Endothelial cell of umbilical vein (primary cell): Measurements from ENCODE around the gene ADGRG4. TPM values are rescaled to one million over a fixed set of nuclear protein-coding genes. Genes with fewer than 3 reads are reported as not detected.

Experiments
- BruUV-seq: library from RNA; stranded (reverse); fragments of 400-500 nt; replicated peaks from 2 replicates; lab custom pipeline; 2021; lab: Mats Ljungman, UMichigan
- CTCF ChIA-PET: fragments of 300-600, 350-600 bp; sonication (Branson Sonifier 250); formaldehyde crosslinking; loops from one replicate; lab custom pipeline; 2021; ENCODE audit warnings: antibody characterized with exemption, inconsistent platforms; lab: Charles Lee
- POLR2A ChIA-PET: fragments of 300-600, 350-600 bp; sonication (Branson Sonifier 250); formaldehyde crosslinking; loops from one replicate; lab custom pipeline; 2021; ENCODE audit warnings: antibody characterized with exemption, inconsistent platforms; lab: Charles Lee
- DNase-seq: peaks from one replicate; pipeline ENCODE4 v3.0.0-alpha.2; 2011; ENCODE audit warnings: low read depth, low spot score
- FAIRE-seq: peaks from 2 replicates; lab custom pipeline; 2011; peaks lifted over from hg19 to GRCh38; lab: Jason Lieb, UNC
- H2AFZ ChIP-seq: 2 replicates; pipeline ENCODE4 v1.6.0; 2012; ENCODE audit warnings: low read depth, low read length, control low read depth, inconsistent platforms
- H3K27ac ChIP-seq: 2 replicates; pipeline ENCODE4 v1.5.1; 2011; ENCODE audit warnings: low read depth, mild to moderate bottlenecking, control low read depth, low read length, moderate library complexity; ENCODE audit not compliant: insufficient read depth
- H3K27me3 ChIP-seq, 2 experiments: 2 replicates each; pipeline versions ENCODE4 v1.6.0 to v1.6.1; 2011; ENCODE audit warnings: low read length in 2 of 2, mixed read lengths in 1 of 2; ENCODE audit not compliant: control insufficient read depth in 2 of 2, insufficient read depth in 2 of 2
- H3K36me3 ChIP-seq, 2 experiments: 2 replicates in 1 of 2; 3 replicates in 1 of 2; pipeline ENCODE4 v1.5.1; 2011; ENCODE audit warnings: low read length in 2 of 2, mild to moderate bottlenecking in 1 of 2, moderate library complexity in 1 of 2; ENCODE audit not compliant: control insufficient read depth in 2 of 2, insufficient read depth in 2 of 2; ENCODE audit errors: extremely low read depth in 1 of 2
- H3K4me1 ChIP-seq: 3 replicates; pipeline ENCODE4 v1.5.1; 2011; ENCODE audit warnings: mild to moderate bottlenecking, low read length; ENCODE audit not compliant: control insufficient read depth, insufficient read depth; ENCODE audit errors: extremely low read depth
- H3K4me2 ChIP-seq: 2 replicates; pipeline ENCODE4 v1.6.1; 2011; ENCODE audit warnings: low read length, control low read depth, mixed read lengths; ENCODE audit not compliant: insufficient read depth
- H3K4me3 ChIP-seq, 3 experiments: fragments of 200-600 bp in 1 of 3; sonication (generic), shearing (Covaris generic) in 1 of 3; replicated peaks in 1 of 3; 2 replicates each; pipeline ENCODE4 v1.5.1; 2011 to 2016; ENCODE audit warnings: control low read depth in 3 of 3, low read length in 3 of 3, mild to moderate bottlenecking in 2 of 3, inconsistent platforms in 1 of 3, low read depth in 1 of 3, moderate library complexity in 1 of 3; ENCODE audit not compliant: insufficient read depth in 1 of 3
- H3K79me2 ChIP-seq: 2 replicates; pipeline ENCODE4 v1.6.0; 2012; ENCODE audit warnings: low read length, inconsistent platforms; ENCODE audit not compliant: control insufficient read depth, insufficient read depth
- H3K9ac ChIP-seq: replicated peaks from 2 replicates; pipeline ENCODE3; 2011; ENCODE audit warnings: low read length, control low read depth; ENCODE audit not compliant: insufficient read depth; ENCODE audit errors: extremely low read depth
- H3K9me1 ChIP-seq: replicated peaks from 3 replicates; pipeline ENCODE4 v1.6.0; 2011; ENCODE audit warnings: mild to moderate bottlenecking, low read length; ENCODE audit not compliant: control insufficient read depth, insufficient read depth; ENCODE audit errors: extremely low read depth
- H3K9me3 ChIP-seq: replicated peaks from 2 replicates; pipeline ENCODE4 v1.5.1; 2012; ENCODE audit warnings: low read length, inconsistent platforms; ENCODE audit not compliant: control insufficient read depth, insufficient read depth
- H4K20me1 ChIP-seq: replicated peaks from 2 replicates; pipeline ENCODE3; 2011; ENCODE audit warnings: mild to moderate bottlenecking, low read length; ENCODE audit not compliant: control insufficient read depth, insufficient read depth; ENCODE audit errors: extremely low read depth
- CTCF ChIP-seq, 2 donors: IDR thresholded peaks; 1 replicate in 1 of 2; 2 replicates in 1 of 2; pipeline ENCODE4 v1.5.1; 2011; ENCODE audit warnings: low read length in 2 of 2, mild to moderate bottlenecking in 2 of 2, moderate library complexity in 2 of 2, control low read depth in 1 of 2, inconsistent platforms in 1 of 2, low read depth in 1 of 2; ENCODE audit not compliant: insufficient read depth in 1 of 2; ENCODE audit errors: extremely low read depth in 1 of 2
- EZH2 ChIP-seq: IDR thresholded peaks from 2 replicates; pipeline ENCODE4 v1.6.1; 2012; ENCODE audit warnings: borderline replicate concordance, low read depth, mild to moderate bottlenecking, moderate library complexity, low read length, inconsistent platforms; ENCODE audit not compliant: severe bottlenecking
- FOS ChIP-seq: IDR thresholded peaks from 2 replicates; pipeline ENCODE4 v1.6.1; 2011; ENCODE audit warnings: mild to moderate bottlenecking, low read length, moderate library complexity, borderline replicate concordance; ENCODE audit not compliant: insufficient read depth
- GATA2 ChIP-seq: IDR thresholded peaks from 2 replicates; pipeline ENCODE4 v1.7.0; 2011; ENCODE audit warnings: low read depth, mild to moderate bottlenecking, moderate library complexity, mixed read lengths, low read length; ENCODE audit not compliant: insufficient read length, insufficient read depth
- JUN ChIP-seq: IDR thresholded peaks from 2 replicates; pipeline ENCODE4 v1.6.1; 2011; ENCODE audit warnings: borderline replicate concordance, low read depth; ENCODE audit not compliant: insufficient read length, insufficient read depth
- MAX ChIP-seq: IDR thresholded peaks from 2 replicates; pipeline ENCODE4 v1.6.1; 2011; ENCODE audit not compliant: insufficient read depth, insufficient read length
- MYC ChIP-seq: IDR thresholded peaks from one replicate; pipeline ENCODE4 v1.6.1; 2011; ENCODE audit warnings: mild to moderate bottlenecking, low read depth, low read length
- POLR2A ChIP-seq: IDR thresholded peaks from 2 replicates; pipeline ENCODE4 v1.6.1; 2012; ENCODE audit warnings: low read depth, mild to moderate bottlenecking, control low read depth, low read length
- POLR2AphosphoS5 ChIP-seq: IDR thresholded peaks from 2 replicates; pipeline ENCODE4 v1.6.1; 2012; ENCODE audit warnings: low read depth, mild to moderate bottlenecking, control low read depth, low read length, moderate library complexity; ENCODE audit not compliant: insufficient read depth
- dilution Hi-C: fragments of 300-500 bp; cut with MboI; formaldehyde crosslinking; loops from one replicate; pipeline ENCODE4 v1.15.0; 2019; ENCODE audit warnings: low sequenced_read_pairs; ENCODE audit not compliant: extremely low pct_ligation_motif_present
- intact Hi-C: fragments of 100-400 bp; cut with micrococcal nuclease; formaldehyde crosslinking; loops from one replicate; pipeline ENCODE4 v1.10.0; 2022
- polyA plus RNA-seq, 4 experiments: library from polyadenylated mRNA; depleted of rRNA in 3 of 4; stranded (reverse) in 3 of 4; unstranded in 1 of 4; fragments of >200 nt; gene quantifications; 2 replicates each; pipeline versions ENCODE4 v1.2.1 to v1.2.3, GENCODE V29; 2011 to 2012; ENCODE audit warnings: missing spikeins in 1 of 4
- total RNA-seq: library from RNA; stranded (reverse); gene quantifications from 2 replicates; pipeline ENCODE4 v1.2.3, GENCODE V29; 2021

The ADGRG4 gene
- total and polyA plus RNA-seq, 2 donors (not counting 3 experiments of a cell fraction or from before 2014, with no cell fraction given) = 0.04 to 0.08 TPM

- no peak for TF ChIP-seq GATA2
- no peak for TF ChIP-seq FOS
- TF ChIP-seq MYC = no peak
- no peak for TF ChIP-seq EZH2
- TF ChIP-seq POLR2AphosphoS5 = no peak
- TF ChIP-seq MAX = no peak
- no peak for TF ChIP-seq JUN
- no peak for TF ChIP-seq CTCF (IDR thresholded peaks at IDR 0.05; ENCODE audit: extremely low read depth in 1 of 2, insufficient read depth in 1 of 2, low read depth in 1 of 2, low read length in 2 of 2)
- TF ChIP-seq POLR2A = no peak
- H2AFZ ChIP-seq = no peak overlapping the region
- no peaks in the 10 kb centered on the region for H3K27me3 ChIP-seq
- dilution Hi-C loops = no loop called here
- CTCF ChIA-PET = no interaction called here
- H3K27ac ChIP-seq = no peak overlapping the region
- H3K79me2 ChIP-seq = no peaks in the 10 kb centered on the region
- no peak for FAIRE-seq
- intact Hi-C loops = no loop called here
- no peak overlapping the region for H3K9ac ChIP-seq
- no peaks in the 10 kb centered on the region for H3K9me1 ChIP-seq
- H3K4me3 ChIP-seq = no peak overlapping the region
- POLR2A ChIA-PET = no interaction called here
- DNase-seq = no peak
- no peak overlapping the region for H3K4me2 ChIP-seq
- no peaks in the 10 kb centered on the region for H3K4me1 ChIP-seq
- no TSS peak for BruUV-seq
- no peaks in the 10 kb centered on the region for H3K9me3 ChIP-seq
- no peaks in the 10 kb centered on the region for H3K36me3 ChIP-seq
- no peaks in the 10 kb centered on the region for H4K20me1 ChIP-seq
Measured at GRCh38 chrX:136423724-136424123, 123.0 kb downstream of the ADGRG4 start.
